Measurements from ENCODE around the gene GNLY.
"Not testable (repeated sequence)": the region's sequence is repeated elsewhere in the genome, so short reads cannot be mapped to it uniquely, and the experiment has no call there.

GNLY gene

DNA sequence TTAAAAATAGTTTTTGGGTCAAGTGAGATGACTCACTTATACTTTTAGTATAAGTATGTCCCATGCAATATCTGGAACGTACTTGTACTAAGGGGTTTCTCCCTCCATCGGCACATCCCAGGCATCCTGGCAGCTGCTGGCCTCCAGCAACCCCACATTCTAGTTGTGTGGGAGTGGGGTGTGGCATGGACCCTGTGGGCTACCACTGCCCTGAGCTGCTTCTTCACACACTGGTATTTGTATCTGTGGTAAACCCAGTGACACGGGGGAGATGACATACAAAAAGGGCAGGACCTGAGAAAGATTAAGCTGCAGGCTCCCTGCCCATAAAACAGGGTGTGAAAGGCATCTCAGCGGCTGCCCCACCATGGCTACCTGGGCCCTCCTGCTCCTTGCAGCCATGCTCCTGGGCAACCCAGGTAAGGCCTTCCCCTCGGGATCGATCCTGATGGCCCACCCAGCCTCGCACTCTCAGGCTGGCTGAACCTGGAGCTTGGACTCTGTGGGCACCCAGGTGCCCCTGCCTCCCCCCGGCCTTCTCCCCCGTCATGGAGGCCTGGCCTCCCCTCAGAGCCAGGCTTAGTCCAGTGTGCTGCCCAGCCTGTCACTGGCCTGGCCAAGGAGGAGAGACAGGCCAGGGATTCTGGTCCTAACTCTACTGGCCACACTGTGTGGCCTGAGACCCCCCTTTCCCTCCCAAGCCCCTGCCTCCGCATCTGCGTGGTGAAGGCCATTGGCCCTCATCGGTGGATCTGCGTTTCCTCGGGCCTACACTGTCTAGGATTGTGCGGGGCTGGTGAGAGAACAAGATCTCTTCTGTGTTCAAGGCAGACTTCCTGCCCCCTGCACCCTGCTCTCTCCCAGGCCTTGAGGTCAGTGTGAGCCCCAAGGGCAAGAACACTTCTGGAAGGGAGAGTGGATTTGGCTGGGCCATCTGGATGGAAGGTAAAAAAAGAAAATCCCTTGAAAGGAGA, at the start of gene GNLY:
TSS of gene GNLY (plus strand) at position 307 of the 974 bp plus-strand sequence. CDS start at position 368, 61 bp downstream.
- FAIRE-seq = no peak

- FAIRE-seq = no peak
Measured at GRCh38 chr2:85644909-85645308, 49.2 kb upstream of the GNLY start.

DNA sequence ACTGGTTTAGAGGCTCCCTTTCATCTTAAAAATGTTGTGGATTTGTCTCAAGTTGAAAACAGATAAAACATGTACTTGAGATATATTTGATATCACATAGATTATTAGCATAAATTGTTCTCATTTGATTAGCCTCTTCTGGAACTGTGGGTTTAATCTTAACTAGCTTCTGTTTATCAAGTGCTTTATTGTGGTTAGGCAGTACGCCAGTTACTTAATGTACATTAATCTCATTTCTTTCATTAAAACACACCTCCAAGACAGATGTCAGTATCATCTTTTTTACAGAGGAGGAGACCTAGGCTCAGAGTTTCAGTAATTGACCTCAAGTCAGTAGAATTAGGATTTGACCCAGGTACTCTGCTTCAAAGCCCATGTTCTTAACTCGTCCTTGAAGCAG, 48.0 kb upstream of the GNLY start:
- no peak for FAIRE-seq

- FAIRE-seq = no peak
Measured at GRCh38 chr2:85647823-85648526, 46.2 kb upstream of the GNLY start.

- FAIRE-seq = no peak
Measured at GRCh38 chr2:85648619-85649018, 45.5 kb upstream of the GNLY start.

GRCh38 chr2:85649201-85650190, 44.7 kb upstream of the GNLY start:
- FAIRE-seq = no peak

DNA sequence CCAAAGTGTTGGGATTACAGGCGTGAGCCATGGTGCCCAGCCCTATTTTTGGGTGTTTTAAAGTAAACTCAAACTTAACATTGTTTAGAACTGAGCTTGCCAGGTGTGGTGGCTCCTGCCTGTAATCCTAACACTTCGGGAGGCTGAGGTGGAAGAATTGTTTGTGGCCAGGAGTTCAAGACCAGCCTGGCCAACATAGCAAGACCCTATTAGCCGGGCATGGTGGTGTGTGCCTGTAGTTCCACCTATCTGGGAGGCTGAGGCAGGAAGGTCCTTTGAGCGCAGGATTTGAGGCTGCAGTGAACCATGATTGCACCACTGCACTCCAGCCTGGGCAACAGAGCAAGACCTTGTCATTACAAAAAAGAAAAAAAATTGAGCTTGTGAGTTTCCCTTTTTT, 43.7 kb upstream of the GNLY start:
- FAIRE-seq = no peak

DNA sequence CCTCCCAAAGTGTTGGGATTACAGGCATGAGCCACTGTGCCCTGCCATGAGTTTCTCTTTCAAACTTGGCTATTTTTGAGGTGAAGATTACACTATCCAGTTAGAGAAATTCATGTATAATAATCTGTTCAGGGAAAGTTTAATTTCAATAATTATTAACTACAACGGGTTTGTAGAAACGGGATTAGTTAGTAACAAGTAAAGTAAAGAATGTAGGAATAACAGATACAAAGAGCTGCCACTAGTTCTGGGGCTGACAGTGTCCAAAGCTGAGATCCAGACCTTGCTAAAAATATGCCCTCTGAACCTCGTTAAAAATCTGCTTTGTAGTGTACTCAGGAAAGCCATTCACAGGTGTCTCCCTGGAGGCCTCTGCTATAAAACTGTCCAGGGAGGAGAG, 43.1 kb upstream of the GNLY start:
- no peak for FAIRE-seq

GRCh38 chr2:85652056-85652455, 42.1 kb upstream of the GNLY start:
- no peak for FAIRE-seq

DNA sequence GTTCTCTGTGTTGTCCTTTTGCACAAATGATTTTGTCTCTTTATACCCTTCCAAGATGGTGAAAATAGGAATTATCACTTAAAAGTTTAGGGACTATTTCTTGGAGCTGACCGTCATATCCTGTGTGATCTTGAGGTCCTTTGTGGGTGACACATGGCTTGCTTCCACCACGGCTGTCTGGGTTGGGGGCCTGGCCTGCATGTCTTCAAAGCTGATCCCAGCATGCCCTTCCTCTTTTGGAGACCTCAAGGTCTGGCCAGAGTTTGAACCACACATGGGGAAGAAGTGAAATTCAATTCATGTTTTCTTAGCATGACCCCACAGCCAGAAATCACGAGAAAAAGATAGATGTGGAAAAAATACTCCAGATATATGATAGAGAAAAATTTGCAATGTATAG, 40.2 kb upstream of the GNLY start:
- FAIRE-seq = no peak

GRCh38 chr2:85655961-85656417, 38.2 kb upstream of the GNLY start:
- FAIRE-seq = no peak

GRCh38 chr2:85656468-85656867, 37.7 kb upstream of the GNLY start:
- FAIRE-seq = no peak

GRCh38 chr2:85657399-85657798, 36.8 kb upstream of the GNLY start:
- FAIRE-seq = not testable (repeated sequence)

GRCh38 chr2:85659324-85659981, 34.7 kb upstream of the GNLY start:
- FAIRE-seq = no peak

DNA sequence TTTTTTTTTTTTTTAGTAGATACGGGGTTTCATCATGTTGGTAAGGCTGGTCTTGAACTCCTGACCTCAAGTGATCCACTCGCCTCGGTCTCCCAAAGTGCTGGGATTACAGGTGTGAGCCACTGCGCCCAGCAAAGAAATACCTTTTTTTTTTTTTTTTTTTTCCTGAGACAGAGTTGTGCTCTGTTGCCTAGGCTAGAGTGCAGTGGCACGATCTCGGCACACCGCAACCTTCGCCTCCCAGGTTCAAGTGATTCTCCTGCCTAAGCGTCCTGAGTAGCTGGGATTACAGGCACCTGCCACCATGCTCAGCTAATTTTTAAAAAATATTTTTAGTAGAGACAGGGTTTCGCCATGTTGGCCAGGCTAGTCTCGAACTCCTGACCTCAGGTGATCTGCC, 33.9 kb upstream of the GNLY start:
- not testable (repeated sequence) for FAIRE-seq

GRCh38 chr2:85660725-85661124, 33.4 kb upstream of the GNLY start:
- no peak for FAIRE-seq

GRCh38 chr2:85661139-85661858, 32.9 kb upstream of the GNLY start:
- FAIRE-seq = no peak

DNA sequence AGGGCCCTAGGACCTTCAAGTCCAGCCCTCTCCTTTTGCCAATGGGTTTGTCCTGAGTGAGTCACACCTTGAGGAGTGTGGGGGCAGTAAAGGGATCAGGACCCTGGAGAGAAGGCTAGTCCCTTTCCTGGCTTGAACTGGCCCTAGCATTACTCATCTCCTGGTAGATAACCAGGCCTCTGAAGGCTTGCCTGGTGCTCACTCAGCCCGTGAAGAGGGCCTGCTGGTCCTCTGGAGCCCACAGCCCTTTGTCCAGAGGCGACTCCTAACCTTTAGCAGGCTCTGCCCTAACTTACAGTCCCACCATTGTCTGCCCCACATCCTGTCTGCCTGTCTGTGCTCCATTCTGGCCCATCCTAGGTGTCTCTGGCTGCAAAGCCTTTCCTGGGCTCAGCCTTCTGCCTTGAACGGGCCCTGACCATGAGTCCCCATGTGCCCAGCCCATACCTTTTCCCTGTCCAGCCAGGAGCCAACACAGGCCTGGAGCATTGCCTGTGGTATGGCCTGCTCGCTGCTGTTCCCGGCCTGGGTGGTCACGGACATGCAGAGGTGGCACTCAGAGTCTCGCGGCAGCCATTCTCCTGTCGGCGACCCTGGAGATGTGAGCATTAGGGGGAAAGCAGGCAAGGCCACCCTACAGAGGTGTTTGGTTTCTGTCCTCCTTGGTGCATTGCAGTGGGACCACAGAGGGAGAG, 31.1 kb upstream of the GNLY start:
- no peak for FAIRE-seq

DNA sequence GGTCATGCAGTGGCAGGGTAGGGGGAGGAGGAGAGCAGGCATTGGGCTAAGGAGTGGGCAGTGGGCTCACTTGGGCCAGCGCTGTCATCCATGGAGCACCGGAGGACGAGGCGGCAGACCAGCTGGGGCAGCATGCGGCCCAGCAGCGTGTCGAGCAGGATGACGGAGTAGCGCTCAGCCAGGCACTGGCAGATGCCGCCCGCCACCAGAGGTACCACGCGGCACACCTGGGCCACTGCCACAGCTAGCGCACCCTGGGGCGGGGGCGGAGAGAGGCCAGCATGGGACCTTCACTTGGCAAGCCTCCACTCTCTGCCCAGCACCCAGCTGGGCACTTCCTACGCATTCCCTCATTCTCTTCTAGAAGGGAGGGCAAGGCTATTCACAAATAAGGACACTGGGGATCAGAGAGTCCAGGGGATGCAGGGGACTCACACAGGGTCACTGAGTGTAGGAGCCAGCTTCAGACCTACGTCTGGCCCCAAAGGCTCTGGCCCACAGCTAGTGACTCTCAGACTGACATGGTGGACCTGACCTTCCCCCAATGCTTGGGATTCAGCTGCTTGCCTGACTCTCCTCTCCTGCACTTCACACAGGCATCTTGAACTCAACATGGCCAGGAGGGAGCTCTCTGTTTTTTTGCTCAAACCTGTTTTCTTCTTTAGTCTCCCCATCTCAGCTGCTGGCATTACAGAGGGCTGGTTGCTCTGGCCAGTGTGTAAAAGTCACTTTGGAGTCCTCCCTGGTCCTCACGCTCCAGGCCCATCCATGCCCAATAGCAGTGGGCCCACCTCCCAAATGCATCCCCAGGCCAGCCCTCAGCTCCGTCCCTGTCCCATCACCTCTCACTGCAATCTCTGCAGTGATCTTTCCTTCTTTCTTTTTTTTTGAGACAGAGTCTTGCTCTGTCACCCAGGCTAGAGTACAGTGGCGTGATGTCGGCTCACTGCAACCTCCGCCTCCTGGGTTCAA, 30.3 kb upstream of the GNLY start:
- FAIRE-seq = no peak
